Measurements from ENCODE around the gene ELP4.

- TF ChIP-seq POLR2AphosphoS5 (IDR thresholded peaks at IDR 0.05; ENCODE audit: low read depth, low read length): no peak
- no peak for TF ChIP-seq YY1 (IDR thresholded peaks at IDR 0.05; ENCODE audit: extremely low read depth, insufficient replicate concordance, low read depth, low read length)
- TF ChIP-seq ATF3 (IDR thresholded peaks at IDR 0.05): no peak
- no peak for TF ChIP-seq CTCF (IDR thresholded peaks at IDR 0.05 in 2 of 3, conservative IDR thresholded peaks at IDR 0.05 in 1 of 3; ENCODE audit: borderline replicate concordance in 1 of 3, insufficient read depth in 1 of 3, low read depth in 2 of 3, low read length in 2 of 3)
- no peak for TF ChIP-seq POLR2A (IDR thresholded peaks at IDR 0.05; ENCODE audit: borderline replicate concordance, extremely low read depth, insufficient read depth, insufficient read length)
- no peak for TF ChIP-seq EZH2 (IDR thresholded peaks at IDR 0.05)
- TF ChIP-seq SP1 (IDR thresholded peaks at IDR 0.05; ENCODE audit: low read depth): no peak
These were observed 134.3 kb downstream of the ELP4 start for GRCh38 chr11:31643857-31644256.

Data from HCT116 (cell line).